Measurements from ENCODE around the gene TTYH3. TPM values are rescaled to one million over a fixed set of nuclear protein-coding genes. Genes with fewer than 3 reads are reported as not detected.

TTYH3 gene
- total RNA-seq, 1 experiment from 2014 or later: 25.0 TPM

DNA sequence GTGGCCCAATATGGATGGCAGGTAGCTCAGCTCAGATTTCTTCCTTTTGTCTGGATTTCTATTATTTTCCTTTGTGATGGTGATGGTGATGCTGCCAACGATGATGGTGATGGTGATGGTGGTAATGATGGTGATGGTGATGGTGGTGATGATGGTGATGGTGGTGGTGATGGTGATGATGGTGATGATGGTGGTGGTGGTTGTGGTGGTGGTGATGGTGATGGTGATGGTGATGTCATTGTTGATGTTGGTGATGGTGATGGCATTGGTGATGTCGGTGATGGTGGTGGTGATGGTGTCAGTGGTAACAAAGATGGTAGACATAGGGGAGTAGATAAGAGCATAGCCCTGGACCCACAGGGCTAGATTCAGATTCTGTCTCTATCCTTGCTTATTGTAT lies 25.4 kb downstream of the TTYH3 start:
- Histone ChIP-seq H3K36me3 (ENCODE audit: low read depth, low read length) (no peaks in the 10 kb centered on the region), H3K27ac (ENCODE audit: low read length) (no peak overlapping the region), H2AFZ (ENCODE audit: low read length) (no peak overlapping the region), H3F3A (ENCODE audit: low read length, unreplicated experiment) (no peaks in the 10 kb centered on the region), H3K4me3 (ENCODE audit: low read length) (no peak overlapping the region), H3K9me2 (replicated peaks; ENCODE audit: low read length) (no peaks in the 10 kb centered on the region), H3K4me2 (ENCODE audit: low read length) (no peak overlapping the region), H3K4me1 (ENCODE audit: insufficient read depth, low read length) (no peaks in the 10 kb centered on the region), H3K27me3 (ENCODE audit: low read length) (no peaks in the 10 kb centered on the region), H3K9ac (ENCODE audit: low read length) (no peak overlapping the region), H4K20me1 (ENCODE audit: low read length) (no peaks in the 10 kb centered on the region), H3K9me3 (ENCODE audit: low read length) (no peaks in the 10 kb centered on the region), H3K79me2 (ENCODE audit: low read length) (no peaks in the 10 kb centered on the region)
- ChIA-PET POLR2A (ENCODE audit: unreplicated experiment) (no interaction called here), CTCF (no interaction called here)
- ATAC-seq (no peak), DNase-seq (no peak)
- no TSS peak for BruUV-seq (replicated peaks)
- no peak for TF ChIP-seq EZH2 (IDR thresholded peaks at IDR 0.05; ENCODE audit: low read length, unreplicated experiment)
- TF ChIP-seq EZH2phosphoT487 (IDR thresholded peaks at IDR 0.05; ENCODE audit: borderline replicate concordance, low read length): no peak
- TF ChIP-seq, protein P1, sequence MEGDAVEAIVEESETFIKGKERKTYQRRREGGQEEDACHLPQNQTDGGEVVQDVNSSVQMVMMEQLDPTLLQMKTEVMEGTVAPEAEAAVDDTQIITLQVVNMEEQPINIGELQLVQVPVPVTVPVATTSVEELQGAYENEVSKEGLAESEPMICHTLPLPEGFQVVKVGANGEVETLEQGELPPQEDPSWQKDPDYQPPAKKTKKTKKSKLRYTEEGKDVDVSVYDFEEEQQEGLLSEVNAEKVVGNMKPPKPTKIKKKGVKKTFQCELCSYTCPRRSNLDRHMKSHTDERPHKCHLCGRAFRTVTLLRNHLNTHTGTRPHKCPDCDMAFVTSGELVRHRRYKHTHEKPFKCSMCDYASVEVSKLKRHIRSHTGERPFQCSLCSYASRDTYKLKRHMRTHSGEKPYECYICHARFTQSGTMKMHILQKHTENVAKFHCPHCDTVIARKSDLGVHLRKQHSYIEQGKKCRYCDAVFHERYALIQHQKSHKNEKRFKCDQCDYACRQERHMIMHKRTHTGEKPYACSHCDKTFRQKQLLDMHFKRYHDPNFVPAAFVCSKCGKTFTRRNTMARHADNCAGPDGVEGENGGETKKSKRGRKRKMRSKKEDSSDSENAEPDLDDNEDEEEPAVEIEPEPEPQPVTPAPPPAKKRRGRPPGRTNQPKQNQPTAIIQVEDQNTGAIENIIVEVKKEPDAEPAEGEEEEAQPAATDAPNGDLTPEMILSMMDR (conservative IDR thresholded peaks at IDR 0.05; ENCODE audit: low read depth, low read length): no peak
- intact Hi-C loops (cut with micrococcal nuclease): no loop called here

- H3K4me2 ChIP-seq (ENCODE audit: low read length): no peak overlapping the region
- no peaks in the 10 kb centered on the region for H3F3A ChIP-seq (ENCODE audit: low read length, unreplicated experiment)
- POLR2A ChIA-PET (ENCODE audit: unreplicated experiment): no interaction called here
- intact Hi-C loops (cut with micrococcal nuclease): no loop called here
- H3K27me3 ChIP-seq (ENCODE audit: low read length): no peaks in the 10 kb centered on the region
- TF ChIP-seq EZH2phosphoT487 (IDR thresholded peaks at IDR 0.05; ENCODE audit: borderline replicate concordance, low read length) (no peak), EZH2 (IDR thresholded peaks at IDR 0.05; ENCODE audit: low read length, unreplicated experiment) (no peak)
- TF ChIP-seq, protein P1 (conservative IDR thresholded peaks at IDR 0.05; ENCODE audit: low read depth, low read length): no peak
- H2AFZ ChIP-seq (ENCODE audit: low read length): no peak overlapping the region
- no peaks in the 10 kb centered on the region for H3K79me2 ChIP-seq (ENCODE audit: low read length)
- H3K4me1 ChIP-seq (ENCODE audit: insufficient read depth, low read length): no peaks in the 10 kb centered on the region
- no peak overlapping the region for H3K27ac ChIP-seq (ENCODE audit: low read length)
- no peaks in the 10 kb centered on the region for H3K9me3 ChIP-seq (ENCODE audit: low read length)
- H3K4me3 ChIP-seq (ENCODE audit: low read length): no peak overlapping the region
- no peak overlapping the region for H3K9ac ChIP-seq (ENCODE audit: low read length)
- no peaks in the 10 kb centered on the region for H4K20me1 ChIP-seq (ENCODE audit: low read length)
- no peak for DNase-seq
- H3K9me2 ChIP-seq (replicated peaks; ENCODE audit: low read length): no peaks in the 10 kb centered on the region
- no peaks in the 10 kb centered on the region for H3K36me3 ChIP-seq (ENCODE audit: low read depth, low read length)
- CTCF ChIA-PET: no interaction called here
- no peak for ATAC-seq
- BruUV-seq (replicated peaks): no TSS peak
Observed at GRCh38 chr7:2657920-2658671, 26.3 kb downstream of the TTYH3 start.

GRCh38 chr7:2658941-2659340 lies 27.2 kb downstream of the TTYH3 start:
- H4K20me1 ChIP-seq (ENCODE audit: low read length): no peaks in the 10 kb centered on the region

More at GRCh38 chr7:2658941-2659340, 27.2 kb downstream of the TTYH3 start:
- ChIA-PET CTCF (no interaction called here), POLR2A (ENCODE audit: unreplicated experiment) (no interaction called here)
- H3K36me3 ChIP-seq (ENCODE audit: low read depth, low read length): no peaks in the 10 kb centered on the region
- H3K27ac ChIP-seq (ENCODE audit: low read length): no peak overlapping the region
- TF ChIP-seq, protein P1 (conservative IDR thresholded peaks at IDR 0.05; ENCODE audit: low read depth, low read length): no peak
- no peak for TF ChIP-seq EZH2 (IDR thresholded peaks at IDR 0.05; ENCODE audit: low read length, unreplicated experiment)
- intact Hi-C loops (cut with micrococcal nuclease): no loop called here
- H3K4me1 ChIP-seq (ENCODE audit: insufficient read depth, low read length): no peaks in the 10 kb centered on the region
- no peak for DNase-seq
- H3K9me2 ChIP-seq (replicated peaks; ENCODE audit: low read length): no peaks in the 10 kb centered on the region
- H3K27me3 ChIP-seq (ENCODE audit: low read length): no peaks in the 10 kb centered on the region
- no peak overlapping the region for H3K4me3 ChIP-seq (ENCODE audit: low read length)
- H3K79me2 ChIP-seq (ENCODE audit: low read length): no peaks in the 10 kb centered on the region
- H3K9me3 ChIP-seq (ENCODE audit: low read length): no peaks in the 10 kb centered on the region
- no TSS peak for BruUV-seq (replicated peaks)
- no peak overlapping the region for H3K4me2 ChIP-seq (ENCODE audit: low read length)
- H3F3A ChIP-seq (ENCODE audit: low read length, unreplicated experiment): no peaks in the 10 kb centered on the region
- no peak for ATAC-seq
- H2AFZ ChIP-seq (ENCODE audit: low read length): no peak overlapping the region
- no peak overlapping the region for H3K9ac ChIP-seq (ENCODE audit: low read length)
